HEK293 (cell line): ENCODE measurements around the gene S100A10.

Source experiments
- OSR2 ChIP-seq: fragments of 450-650 bp; formaldehyde crosslinking; IDR thresholded peaks from 2 replicates; pipeline ENCODE4 v1.5.1; 2016; ENCODE audit warnings: missing biosample characterization, missing genetic modification characterization
- PRDM1 ChIP-seq: fragments of 450-650 bp; formaldehyde crosslinking; IDR thresholded peaks from 2 replicates; pipeline ENCODE4; 2016; ENCODE audit warnings: missing biosample characterization, missing genetic modification characterization
- SALL2 ChIP-seq: fragments of 450-650 bp; formaldehyde crosslinking; IDR thresholded peaks from 2 replicates; pipeline ENCODE4 v1.5.0; 2017; ENCODE audit warnings: missing biosample characterization, mild to moderate bottlenecking, missing genetic modification characterization, borderline replicate concordance
- SCRT1 ChIP-seq: fragments of 450-650 bp; formaldehyde crosslinking; IDR thresholded peaks from 2 replicates; pipeline ENCODE4 v1.5.1; 2016; ENCODE audit warnings: missing biosample characterization, missing genetic modification characterization, borderline replicate concordance
- SCRT2 ChIP-seq: fragments of 450-650 bp; formaldehyde crosslinking; IDR thresholded peaks from 2 replicates; pipeline ENCODE4 v1.5.1; 2016; ENCODE audit warnings: missing biosample characterization, missing genetic modification characterization
- SP7 ChIP-seq: fragments of 450-650 bp; formaldehyde crosslinking; IDR thresholded peaks from 2 replicates; pipeline ENCODE4 v1.5.1; 2016; ENCODE audit warnings: missing biosample characterization, missing genetic modification characterization
- ZBTB17 ChIP-seq: fragments of 450-650 bp; formaldehyde crosslinking; IDR thresholded peaks from 2 replicates; pipeline ENCODE4 v1.5.1; 2016; ENCODE audit warnings: missing biosample characterization, missing genetic modification characterization
- ZBTB20 ChIP-seq: fragments of 450-650 bp; formaldehyde crosslinking; IDR thresholded peaks from 2 replicates; pipeline ENCODE4 v1.5.1; 2016; ENCODE audit warnings: missing biosample characterization, missing genetic modification characterization
- ZBTB21 ChIP-seq: fragments of 450-650 bp; formaldehyde crosslinking; IDR thresholded peaks from 2 replicates; pipeline ENCODE4 v1.5.1; 2017; ENCODE audit warnings: missing biosample characterization, missing genetic modification characterization
- ZNF146 ChIP-seq: fragments of 450-650 bp; formaldehyde crosslinking; IDR thresholded peaks from 2 replicates; pipeline ENCODE4 v1.5.1; 2016; ENCODE audit warnings: missing biosample characterization, missing genetic modification characterization
- ZNF214 ChIP-seq: fragments of 450-650 bp; formaldehyde crosslinking; IDR thresholded peaks from 2 replicates; pipeline ENCODE4 v1.5.1; 2017; ENCODE audit warnings: missing biosample characterization, mild to moderate bottlenecking, missing genetic modification characterization, borderline replicate concordance
- ZNF354C ChIP-seq: fragments of 450-650 bp; formaldehyde crosslinking; IDR thresholded peaks from 2 replicates; pipeline ENCODE4 v1.5.1; 2016; ENCODE audit warnings: missing biosample characterization, missing genetic modification characterization, low read depth, borderline replicate concordance
- ZNF404 ChIP-seq: fragments of 450-650 bp; formaldehyde crosslinking; IDR thresholded peaks from 2 replicates; pipeline ENCODE4 v1.5.1; 2017; ENCODE audit warnings: missing biosample characterization, missing genetic modification characterization
- ZNF416 ChIP-seq: fragments of 450-650 bp; formaldehyde crosslinking; IDR thresholded peaks from 2 replicates; pipeline ENCODE4 v1.5.1; 2016; ENCODE audit warnings: missing biosample characterization, missing genetic modification characterization
- ZNF426 ChIP-seq: fragments of 450-650 bp; formaldehyde crosslinking; IDR thresholded peaks from 2 replicates; pipeline ENCODE4 v1.5.1; 2017; ENCODE audit warnings: missing biosample characterization, missing genetic modification characterization, mild to moderate bottlenecking, inconsistent platforms, moderate library complexity
- ZNF48 ChIP-seq: fragments of 450-650 bp; formaldehyde crosslinking; IDR thresholded peaks from 2 replicates; pipeline ENCODE4 v1.5.1; 2016; ENCODE audit warnings: missing biosample characterization, missing genetic modification characterization
- ZNF501 ChIP-seq: fragments of 450-650 bp; formaldehyde crosslinking; IDR thresholded peaks from 2 replicates; pipeline ENCODE4 v1.5.1; 2016; ENCODE audit warnings: missing biosample characterization, missing genetic modification characterization
- ZNF518A ChIP-seq: fragments of 450-650 bp; formaldehyde crosslinking; conservative IDR thresholded peaks from 2 replicates; pipeline ENCODE4 v1.5.1; 2016; ENCODE audit warnings: low read depth, missing biosample characterization, missing genetic modification characterization
- ZNF544 ChIP-seq: fragments of 450-650 bp; formaldehyde crosslinking; IDR thresholded peaks from 2 replicates; pipeline ENCODE4 v1.5.0; 2017; ENCODE audit warnings: missing biosample characterization, missing genetic modification characterization
- ZNF549 ChIP-seq: fragments of 450-650 bp; IDR thresholded peaks from 2 replicates; pipeline ENCODE4 v1.5.1; 2018; ENCODE audit warnings: missing biosample characterization, missing genetic modification characterization, mild to moderate bottlenecking, inconsistent platforms, moderate library complexity
- ZNF610 ChIP-seq: fragments of 450-650 bp; formaldehyde crosslinking; IDR thresholded peaks from 2 replicates; pipeline ENCODE4 v1.5.1; 2016; ENCODE audit warnings: missing biosample characterization, missing genetic modification characterization, borderline replicate concordance
- ZNF664 ChIP-seq: fragments of 450-650 bp; formaldehyde crosslinking; IDR thresholded peaks from 2 replicates; pipeline ENCODE4 v1.5.1; 2016; ENCODE audit warnings: missing biosample characterization, missing genetic modification characterization
- ZNF791 ChIP-seq: fragments of 450-650 bp; formaldehyde crosslinking; IDR thresholded peaks from 2 replicates; pipeline ENCODE4 v1.5.1; 2016; ENCODE audit warnings: missing biosample characterization, missing genetic modification characterization
- ZNF792 ChIP-seq: fragments of 450-650 bp; formaldehyde crosslinking; IDR thresholded peaks from 2 replicates; pipeline ENCODE4 v1.5.1; 2016; ENCODE audit warnings: missing biosample characterization, missing genetic modification characterization
- TF ChIP-seq, protein P1 (sequence below): fragments of 450-650 bp; formaldehyde crosslinking; IDR thresholded peaks from 2 replicates; pipeline ENCODE4 v1.5.1; 2016; ENCODE audit warnings: missing biosample characterization, missing genetic modification characterization
- TF ChIP-seq, protein P2 (sequence below): fragments of 450-650 bp; formaldehyde crosslinking; conservative IDR thresholded peaks from 2 replicates; pipeline ENCODE4 v1.5.1; 2016; ENCODE audit warnings: low read depth, missing biosample characterization, missing genetic modification characterization

Gene S100A10

DNA sequence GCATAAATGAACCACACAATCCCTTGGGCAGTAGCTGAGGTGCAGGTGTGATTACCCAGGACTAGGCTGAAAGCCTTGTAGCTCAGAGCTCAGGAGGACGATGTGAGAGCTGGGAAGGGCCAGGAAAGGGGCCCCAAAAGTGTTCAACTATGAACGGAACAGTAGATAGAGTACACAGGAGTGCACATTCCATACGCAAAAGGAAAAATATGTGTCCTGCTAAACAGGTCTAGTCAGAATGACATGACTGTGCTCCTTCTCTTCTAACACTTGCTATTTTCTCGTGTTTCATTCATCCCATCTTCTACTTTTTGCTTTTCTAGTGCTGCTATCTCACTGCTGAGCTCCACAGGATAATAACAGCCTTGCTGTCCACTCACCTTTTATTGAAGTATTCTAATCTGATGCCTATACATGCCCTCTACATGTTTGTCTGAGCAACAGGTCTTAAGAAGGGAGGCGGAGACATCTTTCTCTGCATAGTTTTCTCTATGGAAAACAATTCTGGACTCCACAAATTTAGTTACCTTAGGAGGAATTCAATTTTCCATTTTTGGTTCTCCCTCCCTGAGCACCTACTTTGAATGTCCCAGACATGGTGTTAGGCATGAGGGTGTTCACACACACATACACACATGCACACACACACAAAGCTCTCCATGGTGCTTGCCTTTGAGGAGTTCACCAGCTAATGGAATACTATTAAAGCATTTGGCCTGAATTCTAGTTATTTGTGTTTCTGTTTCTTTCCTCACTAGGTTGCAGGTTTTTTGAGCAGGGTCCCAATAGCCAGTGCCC lies 3.4 kb downstream of the S100A10 start (continued):
- TF ChIP-seq ZNF518A (tag by site-specific recombination) (no peak), ZNF501 (tag by site-specific recombination) (no peak), ZBTB20 (tag by site-specific recombination) (no peak), SALL2 (tag by site-specific recombination) (no peak), SP7 (tag by site-specific recombination) (peak; percentile 27; the same call in 1 of the 2 replicates), OSR2 (no peak), ZNF791 (tag by site-specific recombination) (no peak), ZNF214 (tag by site-specific recombination) (no peak), SCRT2 (tag by site-specific recombination) (peak; percentile 97), ZNF610 (tag by site-specific recombination) (no peak), PRDM1 (tag by site-specific recombination) (no peak), ZBTB21 (tag by site-specific recombination) (no peak), ZNF48 (tag by site-specific recombination) (no peak), ZNF426 (tag by site-specific recombination) (no peak), ZNF792 (no peak), SCRT1 (tag by site-specific recombination) (peak; percentile 86), ZNF416 (no peak), ZNF354C (tag by site-specific recombination) (no peak), ZNF146 (tag by site-specific recombination) (no peak), ZNF404 (tag by site-specific recombination) (no peak), ZBTB17 (tag by site-specific recombination) (no peak), ZNF544 (tag by site-specific recombination) (no peak), ZNF549 (tag by site-specific recombination) (no peak), ZNF664 (peak; percentile 66; the same call in 1 of the 2 replicates)
- TF ChIP-seq, protein P1, sequence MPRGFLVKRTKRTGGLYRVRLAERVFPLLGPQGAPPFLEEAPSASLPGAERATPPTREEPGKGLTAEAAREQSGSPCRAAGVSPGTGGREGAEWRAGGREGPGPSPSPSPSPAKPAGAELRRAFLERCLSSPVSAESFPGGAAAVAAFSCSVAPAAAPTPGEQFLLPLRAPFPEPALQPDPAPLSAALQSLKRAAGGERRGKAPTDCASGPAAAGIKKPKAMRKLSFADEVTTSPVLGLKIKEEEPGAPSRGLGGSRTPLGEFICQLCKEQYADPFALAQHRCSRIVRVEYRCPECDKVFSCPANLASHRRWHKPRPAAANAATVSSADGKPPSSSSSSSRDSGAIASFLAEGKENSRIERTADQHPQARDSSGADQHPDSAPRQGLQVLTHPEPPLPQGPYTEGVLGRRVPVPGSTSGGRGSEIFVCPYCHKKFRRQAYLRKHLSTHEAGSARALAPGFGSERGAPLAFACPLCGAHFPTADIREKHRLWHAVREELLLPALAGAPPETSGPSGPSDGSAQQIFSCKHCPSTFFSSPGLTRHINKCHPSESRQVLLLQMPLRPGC: no peak
- TF ChIP-seq, protein P2, sequence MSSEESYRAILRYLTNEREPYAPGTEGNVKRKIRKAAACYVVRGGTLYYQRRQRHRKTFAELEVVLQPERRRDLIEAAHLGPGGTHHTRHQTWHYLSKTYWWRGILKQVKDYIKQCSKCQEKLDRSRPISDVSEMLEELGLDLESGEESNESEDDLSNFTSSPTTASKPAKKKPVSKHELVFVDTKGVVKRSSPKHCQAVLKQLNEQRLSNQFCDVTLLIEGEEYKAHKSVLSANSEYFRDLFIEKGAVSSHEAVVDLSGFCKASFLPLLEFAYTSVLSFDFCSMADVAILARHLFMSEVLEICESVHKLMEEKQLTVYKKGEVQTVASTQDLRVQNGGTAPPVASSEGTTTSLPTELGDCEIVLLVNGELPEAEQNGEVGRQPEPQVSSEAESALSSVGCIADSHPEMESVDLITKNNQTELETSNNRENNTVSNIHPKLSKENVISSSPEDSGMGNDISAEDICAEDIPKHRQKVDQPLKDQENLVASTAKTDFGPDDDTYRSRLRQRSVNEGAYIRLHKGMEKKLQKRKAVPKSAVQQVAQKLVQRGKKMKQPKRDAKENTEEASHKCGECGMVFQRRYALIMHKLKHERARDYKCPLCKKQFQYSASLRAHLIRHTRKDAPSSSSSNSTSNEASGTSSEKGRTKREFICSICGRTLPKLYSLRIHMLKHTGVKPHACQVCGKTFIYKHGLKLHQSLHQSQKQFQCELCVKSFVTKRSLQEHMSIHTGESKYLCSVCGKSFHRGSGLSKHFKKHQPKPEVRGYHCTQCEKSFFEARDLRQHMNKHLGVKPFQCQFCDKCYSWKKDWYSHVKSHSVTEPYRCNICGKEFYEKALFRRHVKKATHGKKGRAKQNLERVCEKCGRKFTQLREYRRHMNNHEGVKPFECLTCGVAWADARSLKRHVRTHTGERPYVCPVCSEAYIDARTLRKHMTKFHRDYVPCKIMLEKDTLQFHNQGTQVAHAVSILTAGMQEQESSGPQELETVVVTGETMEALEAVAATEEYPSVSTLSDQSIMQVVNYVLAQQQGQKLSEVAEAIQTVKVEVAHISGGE: no peak
